OCI-LY7 (cell line): ENCODE data around the gene SMYD3.

ENCODE experiments used
- EZH2phosphoT487 ChIP-seq: fragments of 200-600 bp; sonication (generic); IDR thresholded peaks from 2 replicates; pipeline ENCODE4 v1.6.1; 2018; ENCODE audit warnings: low read depth, borderline replicate concordance, mild to moderate bottlenecking, mixed run types, antibody characterized with exemption, low read length, moderate library complexity, mixed read lengths
- TF ChIP-seq, protein P1 (sequence below): fragments of 200-600 bp; sonication (generic); conservative IDR thresholded peaks from 2 replicates; pipeline ENCODE4 v1.5.1; 2014; ENCODE audit warnings: mild to moderate bottlenecking, antibody characterized with exemption, low read length, moderate library complexity, mixed read lengths

DNA sequence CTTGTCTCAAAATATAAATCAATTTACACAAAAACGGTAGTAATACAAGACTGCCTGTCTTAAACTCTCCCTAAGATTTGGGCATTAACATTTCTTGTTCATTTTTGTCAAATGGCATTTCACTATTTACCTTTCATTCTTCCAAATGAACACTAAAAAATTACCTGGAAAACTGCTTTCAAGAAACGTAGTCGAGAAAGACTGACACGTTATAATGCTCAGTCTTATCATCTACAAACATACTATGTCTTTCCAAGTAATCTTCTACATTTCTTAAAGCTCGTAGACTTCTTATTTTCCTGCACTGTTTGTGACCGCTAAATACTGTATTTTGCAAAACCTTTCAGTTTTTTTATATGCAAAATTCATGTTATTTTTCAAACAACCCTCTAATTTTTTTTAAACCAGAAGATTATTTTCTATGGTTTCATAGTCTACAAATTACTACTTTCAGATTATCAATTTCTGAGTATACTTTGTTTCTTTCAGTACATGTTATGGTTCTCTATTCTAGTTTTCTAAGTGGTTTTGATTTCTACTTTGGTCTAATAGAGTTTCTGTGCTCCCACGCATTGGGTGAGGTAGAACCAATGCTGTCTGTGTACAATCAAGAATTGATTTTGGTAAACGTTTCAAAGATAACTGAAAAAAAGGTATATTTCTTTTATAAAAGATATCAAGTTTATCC lies 336.4 kb downstream of the SMYD3 start:
- TF ChIP-seq, protein P1, sequence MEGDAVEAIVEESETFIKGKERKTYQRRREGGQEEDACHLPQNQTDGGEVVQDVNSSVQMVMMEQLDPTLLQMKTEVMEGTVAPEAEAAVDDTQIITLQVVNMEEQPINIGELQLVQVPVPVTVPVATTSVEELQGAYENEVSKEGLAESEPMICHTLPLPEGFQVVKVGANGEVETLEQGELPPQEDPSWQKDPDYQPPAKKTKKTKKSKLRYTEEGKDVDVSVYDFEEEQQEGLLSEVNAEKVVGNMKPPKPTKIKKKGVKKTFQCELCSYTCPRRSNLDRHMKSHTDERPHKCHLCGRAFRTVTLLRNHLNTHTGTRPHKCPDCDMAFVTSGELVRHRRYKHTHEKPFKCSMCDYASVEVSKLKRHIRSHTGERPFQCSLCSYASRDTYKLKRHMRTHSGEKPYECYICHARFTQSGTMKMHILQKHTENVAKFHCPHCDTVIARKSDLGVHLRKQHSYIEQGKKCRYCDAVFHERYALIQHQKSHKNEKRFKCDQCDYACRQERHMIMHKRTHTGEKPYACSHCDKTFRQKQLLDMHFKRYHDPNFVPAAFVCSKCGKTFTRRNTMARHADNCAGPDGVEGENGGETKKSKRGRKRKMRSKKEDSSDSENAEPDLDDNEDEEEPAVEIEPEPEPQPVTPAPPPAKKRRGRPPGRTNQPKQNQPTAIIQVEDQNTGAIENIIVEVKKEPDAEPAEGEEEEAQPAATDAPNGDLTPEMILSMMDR, result no peak
- no peak for TF ChIP-seq EZH2phosphoT487
